ENCODE data around the gene IL5RA.

Gene IL5RA

DNA sequence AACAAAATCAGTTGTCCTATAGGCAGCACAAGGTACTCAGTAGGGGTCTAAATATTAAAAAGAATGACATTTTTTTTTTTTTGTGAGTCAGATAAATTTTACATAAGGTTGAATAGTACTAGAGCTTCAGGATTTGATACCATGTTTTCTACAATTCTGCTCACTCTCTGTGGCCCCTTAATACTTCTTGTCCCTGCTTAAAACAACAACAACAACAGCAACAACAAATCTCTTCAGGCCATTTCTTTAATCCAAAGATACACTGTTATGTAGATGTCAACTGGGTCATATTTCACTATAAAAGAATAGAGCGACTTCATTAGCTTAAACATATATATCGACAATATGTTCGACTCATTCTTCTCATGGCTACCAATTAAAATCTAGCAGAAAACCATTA, 3.0 kb downstream of the IL5RA start:
- no peak for DNase-seq

DNA sequence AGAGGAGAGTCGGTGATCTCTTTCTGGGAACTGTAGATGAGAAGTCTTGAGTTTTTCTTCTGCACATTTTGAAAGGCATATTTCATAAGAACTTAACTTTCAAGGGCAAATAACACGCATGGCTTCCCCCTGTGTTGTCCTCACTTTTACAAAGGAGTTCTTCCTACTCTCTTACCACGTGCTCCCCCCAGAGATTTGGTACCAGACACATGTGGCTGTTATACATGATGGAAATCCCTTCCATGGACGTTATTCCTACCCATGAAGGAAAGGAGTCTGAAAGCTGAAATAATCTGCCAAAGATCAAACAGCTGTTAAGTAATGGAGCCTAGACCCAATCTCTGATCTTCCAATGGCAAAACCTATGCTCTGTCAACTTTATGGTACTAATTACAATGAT, 4.4 kb downstream of the IL5RA start:
- DNase-seq = no peak

DNA sequence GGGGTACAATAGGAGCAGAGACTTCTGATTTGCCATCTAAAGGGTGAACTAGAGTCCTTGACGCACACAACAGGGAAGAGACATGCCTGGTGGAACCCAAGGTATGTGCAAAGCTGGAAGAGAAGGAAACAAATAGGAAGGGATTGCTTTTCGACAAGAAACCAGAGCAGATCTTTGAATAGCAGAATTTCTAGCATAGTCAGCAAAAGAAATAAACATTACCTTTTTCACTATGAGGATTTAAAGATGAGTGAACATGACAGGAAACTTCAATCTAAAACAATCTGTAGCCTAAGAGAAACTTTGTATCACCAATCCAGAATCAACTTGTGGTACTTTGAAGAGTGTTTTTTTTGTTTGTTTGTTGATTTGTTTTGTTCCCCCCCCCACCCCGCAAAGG, 4.9 kb downstream of the IL5RA start:
- no peak for DNase-seq

DNA sequence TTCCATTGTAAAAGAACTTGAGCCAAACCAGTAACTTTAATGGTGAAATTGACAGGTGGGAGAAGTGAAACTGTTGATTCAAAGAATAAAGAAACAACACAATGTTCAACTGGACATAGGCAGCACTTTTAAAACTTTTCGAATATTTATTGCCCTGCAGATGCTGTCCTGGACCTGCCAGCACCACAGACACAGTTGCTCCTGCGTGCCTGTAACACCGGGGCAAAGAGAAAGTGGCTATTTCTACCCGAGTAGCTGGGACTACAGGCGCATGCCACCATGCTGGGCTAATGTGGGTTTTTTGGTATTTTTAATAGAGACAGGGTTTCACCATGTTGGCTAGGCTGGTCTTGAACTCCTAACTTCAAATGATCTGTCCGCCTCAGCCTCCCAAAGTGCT, 7.4 kb downstream of the IL5RA start:
- DNase-seq = no peak

DNA sequence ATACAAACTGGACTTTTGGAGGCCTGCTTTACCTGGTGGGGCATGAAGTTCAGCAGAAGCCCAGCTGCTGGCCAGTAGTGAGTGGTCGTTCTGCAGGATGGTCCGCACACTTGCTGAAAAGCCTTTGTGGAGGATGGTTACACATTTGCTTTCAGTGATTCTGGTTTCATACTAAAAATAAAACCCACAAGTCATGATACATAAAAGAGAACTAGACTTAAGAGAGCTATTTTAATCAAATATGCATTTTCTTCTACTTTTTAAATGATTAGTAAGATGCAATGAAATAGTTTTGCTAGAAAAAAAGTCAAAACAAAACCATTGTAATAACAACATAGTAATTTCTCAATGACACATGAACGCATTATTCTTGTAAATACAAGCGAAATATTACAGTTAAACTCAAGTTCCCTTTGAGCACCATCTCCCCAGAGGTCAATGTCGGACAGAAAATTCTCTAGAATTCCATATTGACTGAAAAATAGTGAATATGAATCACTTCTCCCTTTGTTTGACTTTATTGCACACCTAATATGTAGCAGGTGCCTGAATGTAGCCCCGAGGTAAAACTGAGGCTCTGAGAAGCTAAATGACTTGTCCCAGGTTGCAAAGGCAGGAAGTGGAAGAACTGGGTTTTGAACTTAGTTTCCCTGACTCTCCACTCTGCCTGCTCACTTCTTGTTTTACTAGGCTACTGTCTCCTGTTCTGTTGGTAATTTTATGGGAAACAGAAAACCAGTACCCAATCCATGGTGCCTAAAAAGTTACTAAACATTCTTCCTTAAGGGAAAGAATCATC, 8.3 kb downstream of the IL5RA start:
- DNase-seq = no peak

DNA sequence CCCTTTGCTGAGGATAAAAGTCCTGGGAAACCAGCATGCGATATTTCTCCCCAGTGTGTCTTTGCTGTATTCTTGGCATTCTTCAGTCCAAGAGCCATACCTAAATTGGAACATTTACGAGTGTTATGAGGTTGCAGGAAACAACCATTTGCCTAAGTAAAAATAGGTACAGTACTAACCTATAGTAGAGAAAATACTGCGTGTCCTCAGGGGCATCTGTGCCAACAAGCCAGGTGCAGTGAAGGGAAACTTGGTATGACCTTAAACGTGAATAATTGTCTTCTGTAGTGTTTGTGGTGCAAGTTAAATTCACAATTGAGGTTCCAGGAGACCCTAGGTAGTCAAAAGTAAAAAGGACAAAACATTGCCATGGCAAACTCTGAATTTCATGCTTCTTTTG, 12.2 kb downstream of the IL5RA start:
- no peak for DNase-seq

DNA sequence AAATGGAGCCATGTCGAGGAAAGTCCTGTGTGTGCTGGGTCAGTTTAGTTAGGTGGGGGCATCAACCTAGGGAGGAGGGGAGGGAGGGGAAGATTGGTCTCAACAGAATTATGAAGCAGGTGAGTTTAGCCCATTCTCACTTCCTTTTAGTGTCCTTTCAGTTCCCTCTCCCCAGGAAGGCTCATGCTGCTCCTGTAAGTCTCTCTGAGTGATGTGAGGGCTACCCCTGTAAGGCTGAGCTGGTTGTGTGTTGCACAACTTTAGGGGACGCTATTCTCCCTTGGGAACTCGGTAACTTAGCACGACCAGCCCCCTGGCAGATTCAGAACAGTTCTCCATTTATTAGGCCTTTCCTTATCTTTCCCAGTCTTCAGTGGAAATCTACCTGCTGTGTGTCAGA, 21.2 kb downstream of the IL5RA start:
- no peak for DNase-seq

DNA sequence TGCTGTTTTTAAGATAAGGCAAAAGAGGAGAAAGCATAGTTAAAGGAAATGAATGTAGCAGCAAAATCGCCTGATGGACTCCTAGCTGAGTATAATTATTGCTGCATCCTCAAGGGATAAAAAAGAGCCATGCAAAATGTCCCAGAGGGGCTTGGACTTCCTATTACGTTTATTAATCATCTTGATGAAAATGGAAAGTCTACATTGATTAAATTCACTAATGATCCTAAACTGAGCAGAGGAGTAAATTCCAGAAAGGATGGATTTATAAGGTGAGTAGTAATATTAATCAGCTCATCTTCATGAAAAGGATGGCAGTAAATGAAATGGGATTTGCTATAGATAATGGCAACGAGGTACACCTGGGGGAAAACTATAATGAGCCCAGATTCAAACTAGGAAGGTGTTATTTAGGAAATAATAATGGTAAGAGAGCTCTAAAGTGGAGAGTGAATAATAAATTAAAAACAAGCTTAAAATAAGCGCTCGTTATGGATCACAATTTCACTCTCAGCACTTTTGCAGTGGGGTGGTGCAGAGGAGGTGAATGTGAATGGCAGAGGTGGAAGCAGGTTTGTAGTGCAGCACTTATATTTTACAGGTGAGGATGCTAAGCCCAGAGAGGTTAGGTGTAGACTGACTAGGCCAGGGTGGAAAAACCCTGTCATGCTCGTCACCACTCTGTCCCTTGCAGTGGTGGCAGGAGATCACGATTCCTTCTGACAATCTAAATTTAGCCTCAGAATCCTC, 22.3 kb downstream of the IL5RA start:
- no peak for DNase-seq

DNA sequence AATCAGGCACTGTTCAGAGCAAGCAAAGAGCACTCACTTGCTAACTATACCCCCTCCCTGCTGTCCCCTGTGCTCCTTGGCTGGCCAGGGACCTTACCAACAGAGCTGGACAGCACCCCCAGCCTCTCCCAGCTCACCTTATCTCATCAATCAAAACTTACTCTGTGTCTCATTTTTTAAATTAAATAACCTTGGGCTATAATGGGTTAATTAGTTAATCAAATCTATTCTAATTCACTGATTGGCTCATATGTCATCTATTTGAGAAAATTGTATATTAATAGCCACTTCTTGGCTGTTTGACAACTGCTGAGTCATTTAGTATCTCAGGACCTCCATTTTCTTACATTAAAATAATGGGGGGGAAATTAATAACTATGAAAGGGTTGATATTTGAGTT, 22.9 kb downstream of the IL5RA start:
- DNase-seq = no peak

DNA sequence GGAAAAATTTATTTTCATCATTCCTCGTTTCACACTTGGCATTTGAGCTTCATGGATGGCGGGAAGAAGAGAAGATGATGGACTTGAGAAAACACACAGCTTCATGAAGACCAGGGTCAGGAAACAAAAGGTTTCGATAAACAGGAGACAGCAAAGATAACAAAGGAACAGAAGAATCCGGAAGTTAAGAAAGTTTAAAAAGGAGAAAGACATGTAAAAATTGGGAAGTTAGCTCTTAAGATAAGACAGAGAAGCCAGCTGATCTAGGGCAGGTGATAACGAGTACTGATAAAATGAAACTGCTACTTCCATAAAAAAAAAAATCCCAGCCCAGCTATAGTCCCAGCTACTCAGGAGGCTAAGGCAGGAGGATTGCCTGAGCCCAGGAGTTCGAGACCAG, 23.9 kb downstream of the IL5RA start:
- DNase-seq = no peak

DNA sequence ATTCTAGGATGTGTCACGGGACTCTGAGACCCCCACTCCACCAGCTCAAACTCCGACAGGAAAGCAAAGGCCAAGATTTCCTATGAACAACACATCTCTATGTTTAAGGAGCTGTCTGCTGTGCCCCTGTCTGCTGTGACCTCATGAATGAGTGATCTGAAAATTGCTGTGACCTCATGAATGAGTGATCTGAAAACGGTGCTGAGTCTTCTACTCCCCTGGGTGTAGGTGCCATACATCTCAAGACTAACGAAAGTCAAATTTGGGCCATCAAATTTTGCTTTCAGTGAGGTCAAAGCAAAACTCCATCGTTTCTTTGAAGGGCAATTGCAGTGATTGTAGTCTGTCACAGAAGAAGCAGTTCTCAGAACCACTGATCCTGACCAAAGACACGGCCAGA, 24.4 kb downstream of the IL5RA start:
- no peak for DNase-seq

DNA sequence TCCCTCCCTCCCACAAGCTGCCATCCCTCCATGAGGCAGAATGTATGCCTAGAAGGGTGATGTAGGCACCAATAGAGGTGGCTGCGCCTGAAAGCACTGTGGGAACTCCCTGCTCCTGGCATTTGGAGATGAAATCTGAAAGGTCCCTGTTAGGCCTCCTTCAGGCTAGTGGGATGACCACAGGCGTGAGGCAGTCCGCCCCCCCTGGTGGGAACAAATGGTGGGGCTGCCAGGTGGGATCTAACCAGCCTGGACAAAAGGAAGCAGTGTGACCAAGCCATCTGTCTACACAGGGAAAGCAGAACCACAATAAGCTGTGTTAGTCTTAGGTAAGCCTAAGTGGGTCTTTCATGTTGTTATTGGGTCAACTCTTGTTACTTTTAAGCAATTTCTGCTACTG, 25.3 kb downstream of the IL5RA start:
- DNase-seq = no peak

DNA sequence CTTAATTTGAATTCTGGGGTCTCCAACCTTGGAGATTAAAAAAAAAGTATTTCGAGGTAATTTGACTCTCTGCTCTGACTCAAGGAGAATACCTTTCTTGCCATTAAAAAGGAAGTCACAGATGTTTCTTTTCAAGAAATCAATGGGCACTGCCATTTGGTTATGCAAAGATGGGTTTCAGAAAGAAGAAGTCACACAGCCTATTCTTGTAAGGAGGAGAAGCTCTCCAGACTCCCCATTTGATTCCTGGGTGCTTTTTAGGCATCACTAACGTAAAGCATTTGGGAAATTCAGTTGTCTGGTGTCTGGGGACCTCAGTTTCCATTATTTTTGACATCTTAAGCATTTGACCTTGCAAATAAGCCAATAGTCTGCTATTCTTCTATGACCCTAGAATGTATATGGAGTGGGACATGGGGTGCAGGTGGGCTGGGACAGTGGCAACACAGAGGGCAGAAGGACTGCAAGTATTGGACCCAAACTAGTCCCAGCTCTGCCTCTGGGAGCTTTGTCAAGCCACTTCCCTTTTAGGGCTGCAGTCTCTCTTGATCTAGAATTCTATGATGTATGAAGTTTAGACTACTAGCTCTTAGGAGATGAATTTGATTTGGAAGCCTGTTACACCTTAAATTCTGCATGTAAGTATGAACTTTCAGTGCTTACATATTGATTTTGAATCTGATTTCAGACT, 27.8 kb downstream of the IL5RA start:
- DNase-seq = no peak

DNA sequence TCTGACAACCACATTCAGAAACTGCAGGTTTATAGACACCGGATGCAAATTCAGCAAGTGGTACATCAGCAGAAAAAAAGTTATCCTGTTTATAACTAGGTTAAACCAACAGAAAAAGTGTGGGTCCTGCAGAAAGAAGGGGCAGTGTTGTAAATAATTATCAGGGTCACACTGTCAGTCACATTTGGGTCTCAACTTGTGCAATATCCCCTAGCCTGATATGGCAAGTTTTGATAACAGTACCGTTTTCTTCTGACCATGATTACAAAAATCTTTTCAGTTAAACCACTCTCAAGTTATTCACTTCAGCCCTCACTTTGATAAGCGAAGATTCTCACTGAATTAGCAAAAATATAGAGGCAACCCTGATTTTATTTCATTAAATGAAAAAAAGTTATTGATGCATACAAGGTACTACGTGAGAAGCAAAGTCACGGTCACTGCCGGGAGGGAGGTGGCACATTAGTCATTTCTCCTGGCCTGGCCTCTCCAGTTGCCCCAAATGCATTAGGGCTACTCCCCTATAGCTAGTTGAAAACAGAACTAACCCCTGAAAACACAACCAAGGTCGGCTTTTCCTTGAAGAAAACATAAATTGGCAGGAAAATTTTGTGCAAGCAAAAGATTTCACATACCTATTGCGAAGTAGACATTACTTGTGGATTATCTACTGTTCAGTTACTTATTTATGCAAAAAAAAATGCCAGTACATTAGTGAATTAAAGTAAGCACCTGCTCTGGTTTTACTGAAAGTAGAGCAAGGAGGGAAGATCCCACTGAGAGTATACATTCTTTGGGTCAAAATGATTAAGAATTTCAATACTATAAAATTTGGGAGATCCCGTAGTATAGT, 28.6 kb downstream of the IL5RA start:
- no peak for DNase-seq

DNA sequence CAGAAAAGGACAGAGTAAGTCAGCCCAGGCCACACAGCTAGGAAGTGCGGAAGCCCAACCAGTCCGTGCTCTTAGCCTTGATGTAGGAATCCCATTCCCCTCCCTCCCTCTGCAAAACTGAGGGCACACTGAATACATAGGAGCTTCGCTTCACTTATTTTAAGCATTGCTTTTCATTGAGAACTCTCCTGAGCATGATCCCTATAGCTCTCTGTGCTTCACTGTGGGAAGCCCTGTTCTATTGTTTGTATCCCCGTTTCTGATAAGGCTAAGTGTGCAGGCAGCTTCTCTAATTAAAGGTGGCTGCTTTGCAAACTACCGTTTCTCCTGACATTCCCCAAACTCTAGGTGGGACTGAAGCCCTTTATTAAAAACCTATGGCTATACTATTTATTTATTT, 29.9 kb downstream of the IL5RA start:
- no peak for DNase-seq

DNA sequence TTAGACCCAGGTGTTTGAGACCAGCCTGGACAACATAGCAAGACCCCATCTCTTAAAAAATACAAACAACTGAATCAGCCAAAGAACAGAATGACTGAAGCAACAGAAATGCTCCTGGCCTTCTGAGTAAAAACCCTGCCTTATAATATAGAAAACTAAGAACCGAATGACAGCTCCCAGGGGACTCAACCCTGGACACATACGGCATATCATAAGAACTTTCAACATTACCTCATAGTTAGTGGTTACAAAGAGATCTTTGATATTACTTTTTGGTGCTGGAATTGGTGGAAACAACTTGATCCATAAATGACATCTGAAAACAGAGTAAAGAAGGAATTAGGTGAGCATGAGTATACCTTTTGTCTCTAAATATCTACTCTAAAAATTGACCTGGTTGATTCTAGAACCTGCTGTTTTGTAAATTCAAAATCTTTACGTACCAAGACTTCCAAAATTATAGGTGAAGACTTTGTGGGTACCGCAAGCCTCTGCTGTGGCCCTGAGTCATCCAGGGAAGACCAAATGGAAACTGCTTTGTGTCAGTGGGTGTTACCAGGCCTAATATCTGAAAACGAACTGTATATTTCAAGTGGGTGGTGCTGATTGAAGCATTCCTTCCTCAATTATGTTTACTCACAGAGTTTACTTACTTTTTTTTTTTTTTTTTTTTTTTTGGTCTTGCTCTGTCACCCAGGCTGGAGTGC, 35.5 kb downstream of the IL5RA start:
- DNase-seq = no peak

DNA sequence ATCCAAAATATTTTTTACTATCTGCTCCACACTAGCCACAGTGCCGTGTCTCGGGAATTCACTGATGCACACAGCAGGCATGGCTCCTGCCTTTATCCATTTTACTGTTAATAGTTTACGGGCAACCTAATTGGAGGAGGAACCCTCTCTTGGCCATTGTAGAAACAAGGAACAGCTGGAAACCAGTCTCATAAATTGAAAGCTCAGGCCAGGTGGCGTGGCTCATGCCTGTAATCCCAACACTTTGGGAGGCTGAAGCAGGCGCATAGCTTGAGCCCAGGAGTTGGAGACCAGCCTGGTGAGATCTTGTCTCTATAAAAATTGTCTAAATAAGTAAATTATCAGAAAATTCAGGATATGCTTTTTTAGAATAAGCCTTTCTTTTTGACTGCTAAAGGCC, 39.0 kb downstream of the IL5RA start:
- no peak for DNase-seq

DNA sequence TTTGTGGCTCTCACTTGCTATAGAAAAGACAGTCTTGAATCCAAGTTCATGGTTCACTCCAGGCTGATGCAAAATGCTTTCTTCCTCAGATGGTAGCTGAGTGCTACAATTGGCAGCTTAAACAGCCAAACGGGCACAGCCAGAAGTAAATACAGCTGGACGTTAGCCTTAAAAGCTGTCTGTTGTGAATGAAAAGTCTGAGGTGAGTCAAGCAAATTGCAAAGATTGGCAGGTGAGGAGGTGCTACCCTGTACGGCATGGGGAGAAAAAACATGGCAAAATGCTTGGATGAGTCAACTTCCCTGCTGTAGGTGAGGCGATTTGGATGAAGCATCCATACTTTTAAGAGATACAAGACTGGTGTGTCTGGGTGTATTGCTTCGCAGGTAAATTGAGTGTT, 40.5 kb downstream of the IL5RA start:
- DNase-seq = no peak

DNA sequence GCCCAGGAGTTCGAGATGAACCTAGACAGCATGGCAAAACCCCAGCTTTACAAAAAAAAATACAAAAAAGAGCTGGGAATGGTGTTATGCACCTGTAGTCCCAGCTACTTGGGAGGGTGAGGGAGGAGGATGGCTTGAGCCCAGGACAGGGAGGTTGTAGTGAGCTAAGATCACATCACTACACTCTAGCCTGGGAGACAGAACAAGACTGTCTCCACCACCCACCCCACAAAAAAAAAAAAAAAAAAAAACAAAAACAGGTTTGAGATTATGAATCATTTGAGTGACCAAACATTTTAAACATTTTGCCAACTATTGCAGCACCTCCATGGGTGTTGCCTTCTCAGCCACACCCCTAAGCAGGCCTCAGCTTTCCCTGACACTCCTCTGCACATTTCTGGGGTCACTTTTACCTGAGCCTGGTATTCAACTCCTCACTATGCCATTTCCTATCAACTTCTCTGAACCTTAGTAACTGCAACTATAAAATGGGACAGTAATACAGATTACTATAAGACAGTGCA, 41.8 kb downstream of the IL5RA start:
- no peak for DNase-seq

DNA sequence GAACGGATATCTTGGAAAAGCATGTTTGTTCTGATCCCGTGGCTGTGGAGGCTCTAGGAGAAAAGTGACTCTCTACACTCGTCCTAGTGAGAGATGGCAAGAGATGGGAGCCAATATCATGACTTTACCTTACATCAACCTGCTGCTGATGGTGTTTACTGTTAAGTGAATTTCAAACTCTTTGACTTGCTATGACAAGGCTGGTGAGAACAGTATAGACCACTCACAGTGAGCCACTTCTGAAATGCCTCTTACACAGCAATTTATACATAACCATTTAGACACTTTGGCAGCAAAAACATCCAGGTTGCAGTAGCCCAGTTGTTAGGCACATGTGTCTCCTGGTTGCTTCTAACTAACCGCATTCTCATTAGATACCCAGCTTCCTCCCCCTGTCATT, 43.3 kb downstream of the IL5RA start:
- no peak for DNase-seq

DNA sequence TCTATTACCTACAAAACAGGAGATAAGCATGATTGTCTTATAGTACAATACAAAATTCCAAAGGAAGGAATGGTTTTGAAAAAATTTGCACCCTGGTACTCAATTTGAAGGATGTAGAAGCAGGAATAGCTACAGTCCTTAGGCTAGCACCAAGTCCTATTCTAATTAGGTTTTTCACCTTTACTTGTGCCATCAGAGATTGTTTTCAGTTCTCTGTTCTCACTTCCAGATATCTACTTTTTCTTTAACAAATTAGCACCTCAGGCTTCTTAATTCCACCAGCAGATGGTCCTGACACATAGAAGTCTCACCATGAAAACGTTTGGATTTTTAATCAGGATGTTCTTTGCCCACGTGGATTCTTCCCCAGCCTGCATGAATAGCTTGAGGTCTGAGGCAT, 43.8 kb downstream of the IL5RA start:
- DNase-seq = no peak

DNA sequence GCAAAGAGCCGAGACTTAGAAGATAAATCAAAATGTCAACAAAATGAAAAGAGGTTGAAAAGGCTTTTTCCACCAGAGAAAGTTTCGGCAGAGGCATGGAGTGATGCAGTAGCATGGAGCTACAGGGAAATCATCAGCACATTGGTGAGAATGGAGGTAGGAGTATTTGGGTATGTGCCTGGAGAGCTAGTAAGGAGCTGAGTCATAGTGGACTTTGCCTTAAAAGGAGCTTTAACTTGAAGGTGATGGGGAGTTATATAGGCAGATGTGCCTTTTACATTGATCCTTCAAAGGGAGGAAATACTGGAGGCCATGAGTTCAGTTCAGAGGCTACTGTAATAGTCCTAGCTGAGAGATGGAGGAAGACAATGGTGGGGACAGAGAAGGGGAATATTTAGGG, 44.3 kb downstream of the IL5RA start:
- peak; percentile 61 for DNase-seq

All from fibroblast of skin of right biceps (primary cell).